GM18909 (cell line): ENCODE measurements around the gene KIAA0753.
"Not testable (repeated sequence)": the region's sequence is repeated elsewhere in the genome, so short reads cannot be mapped to it uniquely, and the experiment has no call there.

Experiments used
- ATAC-seq: cut with Tn5 transposase; IDR thresholded peaks from one replicate; pipeline ENCODE4 v1.9.1; 2021; ENCODE audit warnings: mild to moderate bottlenecking; ENCODE audit not compliant: unreplicated experiment, poor library complexity

KIAA0753 gene

DNA sequence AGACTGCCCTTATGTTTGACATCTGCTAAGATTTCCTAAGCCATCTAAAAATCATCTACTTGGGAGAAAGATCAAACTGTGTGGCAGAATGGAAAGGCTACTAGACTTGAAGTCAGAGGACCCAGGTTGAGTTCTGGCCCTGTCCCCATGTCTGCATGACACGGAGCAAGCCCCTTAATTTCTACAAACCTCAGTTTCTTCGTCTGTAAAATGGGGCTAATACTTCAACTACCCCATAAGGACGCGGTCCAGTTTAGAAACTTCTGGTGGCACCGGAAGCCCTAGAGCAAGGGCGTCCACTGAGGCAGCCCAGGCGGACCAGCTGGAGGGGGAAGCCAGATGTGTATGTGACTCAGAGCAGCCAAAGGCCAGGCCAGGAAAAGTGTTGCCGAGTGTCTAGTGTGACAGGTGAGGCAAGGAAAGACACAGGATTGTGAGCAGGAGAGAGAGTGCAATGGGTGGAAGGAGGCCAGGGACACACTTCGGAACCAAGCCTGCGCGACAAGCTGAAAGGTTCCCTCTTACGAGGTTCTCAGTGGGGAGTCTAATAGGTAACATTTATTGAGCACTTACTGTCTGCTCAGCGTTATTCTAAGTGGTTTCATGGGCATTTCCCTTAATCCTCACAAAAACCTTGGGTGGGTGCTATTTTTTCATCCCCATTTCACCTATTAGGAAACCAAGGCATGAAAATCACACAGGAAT is 66.4 kb downstream of the KIAA0753 start:
- no peak for ATAC-seq

DNA sequence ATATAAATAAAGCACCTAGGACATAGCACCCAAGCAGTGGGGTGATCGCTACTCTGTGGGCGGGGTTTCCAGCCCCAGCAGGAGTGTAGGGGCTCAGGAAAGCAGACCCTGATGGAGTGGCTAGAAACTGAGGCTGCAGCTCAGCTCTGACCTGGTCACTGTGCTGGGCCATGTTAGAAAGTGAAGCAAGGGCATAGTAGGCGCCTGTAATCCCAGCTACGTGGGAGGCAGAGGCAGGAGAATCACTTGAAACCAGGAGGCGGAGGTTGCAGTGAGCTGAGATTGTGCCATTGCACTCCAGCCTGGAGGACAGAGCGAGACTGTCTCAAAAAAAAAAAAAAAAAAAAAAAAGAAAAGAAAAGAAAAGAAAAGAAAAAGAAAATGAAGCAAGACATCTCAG is 67.0 kb downstream of the KIAA0753 start:
- not testable (repeated sequence) for ATAC-seq

DNA sequence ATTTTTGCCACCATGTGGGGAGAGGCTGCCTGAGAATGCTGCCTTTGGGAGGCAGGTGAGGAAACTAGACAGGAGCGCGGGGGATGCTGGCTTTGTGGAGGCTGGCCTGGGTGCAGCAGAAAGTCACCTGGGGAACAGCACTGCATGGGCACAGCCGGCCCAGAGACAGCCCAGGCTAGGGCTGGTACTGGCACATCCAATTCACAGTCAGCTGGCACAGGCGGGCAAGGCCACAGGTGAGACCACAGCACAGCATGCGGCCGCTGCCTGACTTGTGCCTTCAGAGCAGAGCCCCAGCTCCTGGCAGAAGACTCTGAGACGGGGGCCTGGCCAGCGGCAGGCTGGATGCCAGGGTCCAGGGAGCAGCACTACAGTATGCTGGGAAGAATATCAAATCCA is 67.5 kb downstream of the KIAA0753 start:
- ATAC-seq: no peak

DNA sequence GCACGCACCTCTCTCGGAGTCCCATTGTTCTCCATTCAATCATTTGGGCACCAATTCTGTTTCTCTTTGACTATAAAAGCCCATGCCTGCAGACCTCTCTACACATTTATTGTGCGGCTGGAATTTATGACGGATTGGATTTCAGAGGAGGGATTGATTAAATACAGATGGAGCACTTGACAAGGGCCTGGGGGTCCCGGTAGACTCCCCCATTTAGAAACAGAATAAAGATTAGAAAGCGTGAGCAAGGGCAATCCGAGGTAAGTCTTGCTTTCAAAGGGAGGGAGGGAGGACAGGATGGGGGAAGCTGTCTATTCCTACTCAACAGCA is 69.1 kb downstream of the KIAA0753 start:
- no peak for ATAC-seq

DNA sequence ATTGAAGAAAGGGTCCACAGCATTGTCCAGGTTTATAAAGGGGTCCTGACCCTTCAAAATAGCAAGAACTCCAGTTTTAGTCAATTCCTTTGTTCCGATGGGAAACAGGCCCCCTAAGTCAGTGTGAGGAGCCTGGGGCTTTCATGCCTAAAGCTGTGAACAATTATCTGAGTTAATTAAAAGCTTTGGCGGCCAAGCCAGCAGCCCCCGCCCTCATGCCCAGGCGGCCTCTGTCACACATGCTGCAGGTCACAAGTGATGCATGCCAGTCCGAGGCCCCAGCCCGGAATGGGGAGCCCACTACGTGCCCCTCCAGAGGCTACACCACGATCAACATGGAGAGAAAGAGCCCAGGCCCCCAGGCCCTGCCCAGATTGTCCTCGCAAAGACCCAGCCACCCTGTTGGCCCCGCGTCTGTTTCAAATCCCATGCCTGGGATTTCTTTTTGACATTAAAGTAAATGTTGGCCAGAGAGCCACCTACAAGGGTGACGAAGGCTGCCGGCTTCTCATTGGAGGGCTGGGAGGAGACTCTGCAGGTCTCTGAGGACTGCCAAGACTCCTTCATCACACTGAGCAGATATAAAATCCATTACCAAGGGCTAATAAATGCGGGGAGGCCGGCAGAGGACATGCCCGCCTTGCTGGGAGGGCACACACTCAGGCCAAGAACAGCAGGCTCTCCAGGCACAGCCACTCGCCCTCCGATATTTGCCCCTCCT is 69.6 kb downstream of the KIAA0753 start:
- no peak for ATAC-seq

DNA sequence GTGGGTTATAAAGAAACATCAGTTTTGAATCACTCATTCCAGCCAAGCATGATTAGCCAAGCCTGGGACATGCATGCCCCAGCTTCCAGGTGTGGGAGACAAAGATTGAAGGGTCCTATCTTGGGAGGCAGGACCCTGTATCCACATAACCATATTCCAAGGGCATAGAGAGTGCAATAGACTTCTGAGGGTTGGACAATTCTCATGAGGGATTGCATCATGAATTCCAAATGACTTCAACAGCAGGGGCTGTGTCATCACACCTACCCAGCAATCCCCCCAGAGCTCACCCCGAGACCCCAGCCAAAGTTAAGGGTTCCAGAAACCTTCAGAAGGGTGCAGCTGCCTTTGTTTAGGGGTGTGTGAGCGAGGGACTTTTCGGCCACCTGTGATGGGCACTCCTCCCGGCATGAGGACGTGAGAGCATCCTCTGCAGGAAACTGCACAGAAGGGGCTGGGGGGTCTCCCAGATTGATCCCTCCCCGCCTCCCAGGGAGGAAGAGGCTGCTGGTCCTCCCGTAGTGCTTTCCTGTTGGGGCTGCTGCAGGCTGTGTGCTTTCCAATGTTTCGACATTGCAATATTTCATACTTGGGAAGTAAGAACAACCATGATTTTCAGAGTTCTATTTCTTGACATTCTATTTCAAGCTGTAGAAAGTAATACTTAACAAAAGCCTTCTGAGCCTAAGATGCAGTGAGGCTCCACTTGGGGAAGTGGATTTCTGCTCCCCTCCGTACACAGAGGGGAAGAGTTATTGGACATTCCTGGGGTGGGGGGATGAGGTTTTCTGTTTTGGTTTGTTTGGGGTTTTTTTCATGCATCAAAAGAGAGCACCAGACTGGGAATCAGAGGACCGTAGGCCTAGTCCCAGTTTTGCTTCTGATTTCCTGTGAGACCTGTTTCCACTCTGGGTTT is 70.9 kb downstream of the KIAA0753 start:
- no peak for ATAC-seq

DNA sequence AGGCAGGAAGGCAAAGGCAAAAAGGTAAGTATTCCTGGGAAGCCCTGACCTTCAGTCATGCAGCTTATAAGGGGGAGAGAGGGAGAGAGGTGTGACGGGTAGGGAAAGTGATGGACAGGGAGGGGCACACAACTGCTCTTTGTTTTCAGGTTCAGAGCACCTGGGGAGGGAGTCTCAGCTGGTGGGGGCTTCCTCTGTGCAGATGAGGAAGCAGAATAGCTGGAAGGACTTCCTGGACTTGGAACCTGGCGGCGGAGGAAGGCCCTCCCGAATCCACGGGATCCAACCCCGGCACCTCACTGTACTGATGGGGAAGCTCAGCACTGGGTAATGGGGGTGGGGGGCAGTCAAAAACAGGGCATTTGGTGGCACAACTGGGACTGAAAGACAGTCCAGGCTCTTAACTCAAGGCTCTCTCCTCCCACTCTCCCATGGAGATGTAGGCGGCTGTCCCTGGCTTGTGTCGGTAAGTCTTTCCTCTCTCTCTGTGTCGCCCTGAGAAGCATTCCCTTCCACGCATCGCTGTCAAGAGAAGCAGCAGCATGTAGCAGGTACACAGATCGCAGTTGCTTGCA is 72.2 kb downstream of the KIAA0753 start:
- no peak for ATAC-seq

DNA sequence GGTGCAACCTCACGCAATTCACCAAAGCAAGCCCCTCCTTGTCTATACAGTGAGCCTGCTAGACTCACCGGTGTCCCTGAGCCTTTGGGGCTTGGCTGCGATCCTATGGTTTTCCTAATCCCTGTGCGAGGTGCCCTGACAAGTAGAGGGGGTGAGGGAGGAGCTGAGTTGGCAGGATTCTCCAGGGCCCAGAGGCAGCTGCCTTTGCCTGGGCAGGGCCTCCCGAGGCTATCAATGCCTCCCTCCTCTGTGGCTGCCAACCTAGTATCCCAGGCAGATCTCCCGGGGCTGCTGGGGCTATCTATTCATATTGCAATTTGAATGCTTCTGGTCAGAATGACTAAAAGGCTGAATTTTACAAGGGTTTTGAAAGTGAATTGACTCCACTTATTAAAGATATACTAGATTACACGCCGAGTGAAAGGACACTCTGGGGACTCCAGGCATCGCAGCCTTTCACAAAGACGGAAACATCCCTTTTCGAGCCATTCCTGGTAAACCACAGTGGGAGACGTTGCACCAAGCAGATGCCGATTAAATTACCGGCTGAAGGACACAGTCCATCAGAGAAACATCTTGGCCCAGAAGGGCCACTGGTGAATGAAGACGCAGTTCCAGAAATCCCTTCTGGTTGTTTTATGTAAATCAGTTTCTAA is 72.9 kb downstream of the KIAA0753 start:
- no peak for ATAC-seq

DNA sequence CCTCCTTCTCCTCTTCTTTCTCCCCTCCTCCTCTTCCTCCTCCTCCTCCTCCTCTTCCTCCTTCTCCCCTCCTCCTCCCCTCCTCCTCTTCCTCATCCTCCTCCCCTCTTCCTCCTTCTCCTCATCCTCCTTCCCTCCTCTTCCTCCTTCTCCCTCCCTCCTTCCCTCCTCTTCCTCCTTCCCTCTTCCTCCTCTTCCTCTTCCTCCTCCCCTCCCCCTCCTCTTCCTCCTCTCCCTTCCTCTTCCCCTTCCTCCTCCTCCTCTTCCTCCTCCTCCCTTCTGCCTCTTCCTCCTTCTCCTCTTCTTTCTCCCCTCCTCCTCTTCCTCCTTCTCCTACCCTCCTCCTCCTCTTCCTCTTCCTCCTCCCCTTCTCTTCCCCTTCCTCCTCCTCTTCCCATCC is 79.1 kb downstream of the KIAA0753 start:
- no peak for ATAC-seq

DNA sequence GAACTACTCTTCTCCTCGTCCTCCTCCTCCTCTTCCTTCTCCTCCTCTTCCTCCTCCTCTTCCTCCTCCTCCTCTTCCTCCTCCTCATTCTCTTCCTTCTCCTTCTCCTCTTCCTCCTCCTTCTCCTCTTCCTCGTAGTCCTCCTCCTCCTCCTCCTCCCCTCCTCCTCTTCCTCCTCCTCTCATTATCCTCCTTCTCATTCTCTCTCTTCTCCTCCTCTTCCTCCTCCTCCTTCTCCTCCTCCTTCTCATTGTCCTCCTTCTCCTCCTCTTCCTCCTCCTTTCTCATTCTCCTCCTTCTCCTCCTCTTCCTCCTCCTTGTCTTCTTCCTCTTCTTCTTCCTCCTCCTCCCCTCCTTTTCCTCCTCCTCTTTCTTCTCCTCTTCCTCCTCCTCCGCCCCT is 80.0 kb downstream of the KIAA0753 start:
- no peak for ATAC-seq

DNA sequence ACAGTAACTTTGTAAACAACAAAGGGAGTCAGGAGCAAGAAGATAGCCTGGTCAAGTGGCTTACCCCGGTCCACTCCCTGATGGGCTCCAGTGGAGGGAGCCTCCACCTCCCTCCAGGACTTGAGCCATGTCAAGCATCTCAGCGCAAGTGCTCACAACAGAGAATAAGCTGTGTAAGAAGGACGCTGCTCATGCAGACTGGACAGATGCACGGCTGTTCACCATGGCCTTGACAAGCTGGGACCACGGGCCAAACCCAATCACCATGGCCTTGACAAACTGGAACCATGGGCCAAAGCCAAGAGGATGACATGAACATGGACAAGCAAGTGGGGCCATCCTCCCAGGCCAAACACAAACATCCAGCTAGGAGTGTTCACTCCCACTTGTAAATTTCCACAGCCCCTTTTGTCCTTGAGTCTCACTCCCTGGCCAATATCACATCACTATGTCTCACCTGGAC is 80.7 kb downstream of the KIAA0753 start:
- ATAC-seq: no peak

DNA sequence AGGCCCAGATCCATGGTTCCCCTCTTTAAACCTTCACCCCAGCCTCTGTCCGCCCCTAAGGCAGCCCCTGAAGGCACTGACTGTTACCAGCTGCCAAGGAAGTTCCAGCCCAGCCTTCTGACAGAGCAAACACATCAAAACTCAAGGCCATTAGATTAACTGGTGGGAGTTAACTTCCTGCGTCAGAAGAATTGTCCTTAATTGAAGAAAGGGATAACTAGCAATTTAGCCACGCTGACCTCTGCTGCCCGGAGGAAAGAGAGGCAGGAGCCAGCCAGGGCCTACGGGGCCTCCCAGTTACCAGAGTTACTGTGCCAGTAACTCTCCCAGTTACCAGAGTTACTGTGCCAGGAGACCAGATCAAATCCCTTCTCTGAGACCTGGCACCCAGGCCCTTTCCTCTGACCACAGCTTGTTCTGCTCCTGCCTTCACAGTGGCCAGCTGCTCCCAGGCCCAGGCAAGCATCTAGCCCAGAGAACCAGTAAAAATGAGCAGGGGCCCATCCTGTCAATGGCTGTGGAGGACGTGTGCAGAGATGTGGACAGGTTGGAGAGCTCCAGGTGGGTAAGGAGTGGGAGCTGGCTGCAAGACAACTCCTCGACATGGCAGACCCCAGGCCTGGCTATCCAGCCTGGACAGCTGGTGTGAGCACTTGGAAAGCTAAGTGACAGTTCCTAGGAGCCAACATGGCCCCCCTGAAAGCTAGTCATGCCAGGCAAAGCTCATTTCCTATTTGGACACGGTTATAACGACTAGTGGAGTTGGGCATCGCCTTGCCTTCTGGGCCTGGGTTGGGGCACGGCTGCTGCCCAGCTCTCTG is 81.4 kb downstream of the KIAA0753 start:
- ATAC-seq: no peak

DNA sequence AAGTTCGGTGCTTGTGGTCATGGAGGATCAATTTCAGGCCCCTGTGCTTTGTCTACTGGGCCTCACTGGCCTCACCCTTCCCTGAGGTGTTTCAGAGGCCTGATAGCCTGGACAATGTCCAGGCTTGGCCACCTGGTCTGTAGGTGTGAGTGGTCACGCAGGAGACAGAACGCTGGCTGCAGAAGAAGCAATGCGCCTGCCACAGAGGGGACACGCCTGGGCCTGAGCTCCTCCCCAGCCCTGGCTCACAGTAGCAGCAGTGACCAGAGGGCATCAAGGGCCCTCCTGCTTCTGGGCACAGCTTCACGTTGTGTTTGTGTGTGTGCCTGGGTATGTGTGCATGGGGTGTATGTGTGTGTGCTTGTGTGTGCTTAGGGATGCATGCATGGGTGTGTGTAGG is 82.2 kb downstream of the KIAA0753 start:
- ATAC-seq: no peak

DNA sequence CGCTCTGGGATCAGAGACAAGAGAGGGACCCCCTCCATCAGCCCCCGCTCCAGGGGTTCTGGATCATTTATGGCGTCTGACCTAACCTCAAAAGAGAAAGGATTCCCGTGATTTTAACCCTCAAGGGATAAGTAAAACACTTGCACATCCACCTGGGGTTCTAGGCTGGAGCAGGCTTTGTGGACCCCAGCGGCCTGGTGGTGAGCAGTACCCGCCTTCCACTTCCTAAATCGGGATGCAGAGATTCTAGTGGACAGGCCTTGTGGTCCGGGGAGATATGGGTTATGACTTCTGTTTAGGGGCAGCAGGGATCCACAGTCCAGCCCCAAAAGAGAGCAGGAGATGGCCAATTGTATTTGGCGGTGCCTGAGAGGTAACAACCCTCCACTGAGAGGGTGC is 83.5 kb downstream of the KIAA0753 start:
- ATAC-seq: no peak

DNA sequence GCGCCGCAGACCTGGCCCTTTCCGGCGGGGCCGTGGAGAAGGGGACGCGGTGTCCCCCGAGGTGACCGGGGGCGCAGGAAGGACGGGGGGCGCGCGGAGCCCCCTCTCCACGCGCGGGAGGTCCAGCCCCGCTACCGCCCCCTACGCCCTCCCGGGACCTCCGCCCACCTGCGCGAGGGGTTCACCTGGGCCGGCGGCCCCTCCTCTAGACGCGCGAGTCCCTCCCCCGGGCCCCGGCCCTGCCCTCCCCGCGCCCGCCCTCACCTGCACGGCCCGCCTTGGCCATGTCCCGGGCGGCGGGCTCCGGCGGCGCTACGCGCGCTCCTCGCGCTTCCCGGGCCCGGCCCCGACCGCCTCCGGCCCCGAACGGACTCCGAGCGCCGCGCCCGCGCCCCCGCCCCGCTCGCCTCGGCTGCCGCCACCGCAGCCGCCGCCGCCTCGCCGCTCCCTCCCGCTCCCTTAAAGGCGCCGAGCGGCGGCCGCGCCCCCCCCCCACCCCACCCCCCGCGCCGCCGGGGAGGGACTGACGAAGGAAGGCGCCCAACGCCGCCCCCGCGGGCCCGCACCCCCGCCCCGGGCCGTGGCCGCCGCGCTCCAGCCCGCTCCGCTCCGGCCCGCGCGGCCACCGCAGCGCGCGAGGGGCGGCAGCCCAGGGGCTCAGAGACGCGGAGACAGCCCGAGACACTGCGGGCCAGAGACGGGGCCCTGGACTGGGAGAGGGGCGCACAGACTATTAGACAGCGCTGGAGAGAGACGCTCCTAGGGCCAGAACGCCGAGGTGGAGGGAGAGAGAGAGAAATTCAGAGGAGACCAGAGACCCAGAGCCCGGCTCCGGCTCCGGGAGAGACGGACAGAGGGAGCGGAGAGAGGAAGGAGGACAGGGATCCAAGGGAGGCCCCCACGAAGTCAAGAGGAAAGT is 84.1 kb downstream of the KIAA0753 start, which contains the start of gene PITPNM3:
PITPNM3 (minus strand) TSS at position 435 of the 919 bp plus-strand sequence; CDS start at position 286, 149 bp downstream.
- ATAC-seq: no peak

DNA sequence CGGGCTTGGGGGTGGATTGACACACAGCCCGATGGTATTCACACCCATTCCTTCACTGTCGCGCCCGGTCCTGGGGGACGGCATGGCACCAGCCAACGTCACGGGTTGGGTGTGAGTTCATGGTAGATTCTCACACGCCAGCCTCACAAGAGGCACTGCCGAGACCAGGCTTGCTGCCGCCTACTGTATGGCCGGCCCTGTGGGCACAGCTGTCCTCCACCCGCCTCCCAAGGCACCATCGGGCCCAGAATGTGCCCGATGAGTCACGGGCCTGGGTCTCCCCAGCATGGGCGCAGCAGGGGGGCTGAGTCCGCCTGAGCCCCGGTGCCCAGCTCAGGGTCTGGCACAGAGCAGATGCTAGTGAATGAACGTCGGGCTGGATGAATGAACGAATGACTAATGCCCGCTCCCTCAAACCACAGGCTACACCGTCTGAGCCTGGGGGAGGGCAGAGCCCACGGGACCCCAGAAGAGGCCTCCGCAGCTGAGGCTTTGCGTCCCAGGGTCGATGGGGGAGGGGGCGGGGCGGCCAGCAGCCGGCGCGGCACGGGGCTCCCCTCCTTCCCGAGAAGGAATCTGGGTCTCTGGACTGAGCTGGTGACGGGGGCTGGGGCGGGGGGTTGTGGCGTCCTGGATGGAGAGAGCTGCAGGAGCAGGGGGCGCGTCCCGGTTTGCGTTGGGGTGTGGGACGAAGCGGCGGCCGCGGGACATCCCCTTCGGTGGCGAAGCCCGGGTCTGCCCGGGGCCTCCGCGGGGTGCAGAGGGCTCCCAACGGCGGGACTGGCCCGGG is 85.0 kb downstream of the KIAA0753 start:
- no peak for ATAC-seq

DNA sequence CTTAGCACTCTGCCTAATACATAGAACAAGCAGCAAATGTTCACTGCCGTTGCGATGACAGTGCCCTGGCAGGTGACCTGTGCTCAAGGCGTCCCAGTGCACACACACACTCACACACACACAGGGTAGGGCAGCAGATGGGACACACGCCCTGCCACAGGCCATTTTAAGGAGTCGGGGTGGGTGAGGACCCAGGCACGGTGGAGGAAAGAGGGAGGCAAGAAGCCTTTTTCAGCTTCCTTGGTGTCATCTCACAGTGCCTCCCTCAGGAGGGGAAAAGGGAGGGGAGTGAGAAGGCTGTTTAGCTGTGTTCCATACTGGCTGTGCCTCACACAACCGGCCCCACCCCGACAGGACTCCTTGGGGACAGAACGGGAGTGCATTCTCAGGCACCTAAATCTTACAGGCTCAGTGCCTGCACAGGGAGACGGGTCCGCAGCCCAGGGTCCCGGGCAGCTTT is 85.6 kb downstream of the KIAA0753 start:
- ATAC-seq: no peak
